Fibroblast of the conjunctiva (primary cell): ENCODE data around the gene B4GALT3.

Experiments
- DNase-seq: peaks from one replicate; pipeline ENCODE4 v3.0.0-alpha.2; 2010; ENCODE audit warnings: low read depth

B4GALT3 gene

DNA sequence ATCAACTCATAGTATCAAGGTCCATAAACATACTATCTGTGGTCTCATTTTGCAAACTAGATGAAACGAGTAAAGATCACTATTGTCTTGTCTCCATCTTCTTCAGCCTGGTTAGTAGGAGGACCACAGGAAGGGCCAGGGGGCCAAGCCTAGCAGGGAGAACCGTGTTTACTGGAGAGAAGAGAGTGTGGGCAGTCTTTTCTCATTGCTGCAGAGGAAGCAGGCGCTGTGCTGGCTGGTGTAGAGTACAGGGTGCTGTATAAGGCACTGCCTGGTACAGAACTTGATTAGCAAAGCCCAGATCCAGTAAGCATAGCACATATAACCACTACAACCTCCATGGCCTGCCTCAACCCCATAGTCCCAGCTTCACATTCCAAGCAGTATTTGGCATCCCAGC is 10.0 kb upstream of the B4GALT3 start:
- DNase-seq: no peak

DNA sequence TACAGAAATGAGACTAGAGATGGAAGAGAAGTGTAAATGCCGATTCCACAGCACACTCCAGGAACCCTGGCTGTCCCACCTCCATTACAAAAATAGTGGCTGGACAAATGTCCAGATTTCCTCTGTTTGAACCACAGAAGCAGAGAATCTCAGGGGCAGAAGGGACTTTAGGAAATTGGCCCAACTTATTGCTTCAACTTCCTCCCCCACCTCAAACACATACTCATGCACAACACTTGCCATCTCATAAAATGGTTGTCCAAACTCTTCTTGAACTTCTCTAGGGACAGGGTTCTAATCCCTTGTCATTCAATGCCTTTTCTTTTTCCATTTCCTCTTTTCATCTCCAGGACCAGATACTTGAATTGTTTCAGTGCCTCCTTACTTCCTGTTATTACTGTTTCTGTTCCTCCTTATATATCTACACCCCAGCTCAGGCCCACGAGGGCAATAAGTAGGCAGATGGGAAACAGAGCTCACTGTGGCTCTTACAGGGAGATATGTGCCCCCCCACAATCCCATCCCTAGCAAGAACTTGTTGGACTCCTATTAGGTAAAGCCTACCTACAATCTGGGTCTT is 8.5 kb upstream of the B4GALT3 start:
- no peak for DNase-seq

DNA sequence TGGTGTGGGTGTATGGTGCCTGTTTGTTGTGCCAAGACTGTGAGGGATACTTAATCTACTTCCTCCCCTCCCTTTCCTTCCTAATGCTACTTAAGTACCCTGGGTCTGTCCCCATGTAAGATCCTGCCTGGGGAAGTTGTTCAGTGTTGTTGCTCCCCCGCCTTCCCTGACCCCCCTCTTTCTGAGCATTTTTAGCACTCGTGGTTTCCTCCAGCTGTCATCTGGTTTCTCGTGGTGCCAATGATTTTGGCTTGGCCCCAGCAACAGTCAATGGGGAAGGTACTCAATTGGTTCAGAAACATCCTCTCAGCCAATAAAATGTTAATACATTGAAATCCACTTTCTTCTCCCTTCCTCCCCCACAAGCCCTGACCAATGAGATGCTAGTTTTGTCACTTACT is 8.0 kb upstream of the B4GALT3 start:
- no peak for DNase-seq

DNA sequence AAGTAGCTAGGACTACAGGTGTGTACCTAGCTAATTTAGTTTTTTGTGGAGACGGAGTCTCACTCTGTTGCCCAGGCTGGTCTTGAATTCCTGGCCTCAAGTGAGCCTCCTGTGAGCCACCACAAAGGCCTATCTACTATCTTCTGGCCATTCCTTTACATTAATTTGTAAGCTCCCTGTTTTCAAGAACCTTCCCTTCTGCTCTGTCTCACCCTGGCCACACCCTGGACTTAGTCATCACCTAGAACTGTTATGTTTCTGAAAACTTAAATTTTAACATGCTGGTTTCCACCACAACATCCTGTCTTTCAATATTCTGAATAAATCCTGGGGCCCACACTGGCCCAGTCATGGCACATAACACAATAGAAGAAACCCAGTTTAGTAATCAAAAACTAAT is 4.9 kb upstream of the B4GALT3 start:
- no peak for DNase-seq

DNA sequence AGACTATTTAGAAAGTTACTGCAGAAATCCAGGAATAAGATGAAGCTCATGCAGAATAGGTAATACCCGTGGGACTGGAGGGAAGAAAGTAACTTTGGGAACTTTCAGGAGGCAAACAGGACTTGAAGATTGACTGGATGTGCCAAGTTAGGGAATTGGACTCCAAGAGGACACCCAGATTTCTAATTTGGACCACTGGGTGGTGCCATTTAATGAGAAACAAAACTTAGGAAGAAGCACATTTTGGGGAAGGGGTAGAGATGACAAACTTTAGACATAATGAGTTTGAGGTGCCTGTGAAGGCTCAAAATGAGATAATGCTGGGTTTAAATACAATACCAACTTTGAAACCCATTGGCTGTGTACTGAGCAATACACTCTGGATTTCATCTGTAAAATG is 3.3 kb upstream of the B4GALT3 start:
- no peak for DNase-seq

DNA sequence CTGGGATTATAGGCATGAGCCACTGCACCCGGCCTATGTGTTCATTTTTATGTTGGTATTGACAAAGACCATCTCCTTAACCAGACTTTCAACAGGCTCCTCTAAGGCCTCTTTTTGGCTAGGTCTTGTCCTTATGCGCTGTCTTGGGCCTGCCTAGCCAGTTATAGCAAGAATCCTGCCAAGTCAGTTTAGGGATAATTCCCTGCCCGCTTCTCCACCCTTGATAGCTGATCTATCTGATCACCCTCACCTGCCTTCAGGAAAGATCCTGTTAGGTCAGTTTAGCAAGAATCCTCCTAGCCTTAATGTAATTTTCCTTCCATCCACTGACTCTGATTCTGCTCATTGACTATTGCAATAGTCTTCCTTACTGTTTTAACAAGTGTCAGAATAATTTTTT is 2.4 kb upstream of the B4GALT3 start:
- DNase-seq: no peak

DNA sequence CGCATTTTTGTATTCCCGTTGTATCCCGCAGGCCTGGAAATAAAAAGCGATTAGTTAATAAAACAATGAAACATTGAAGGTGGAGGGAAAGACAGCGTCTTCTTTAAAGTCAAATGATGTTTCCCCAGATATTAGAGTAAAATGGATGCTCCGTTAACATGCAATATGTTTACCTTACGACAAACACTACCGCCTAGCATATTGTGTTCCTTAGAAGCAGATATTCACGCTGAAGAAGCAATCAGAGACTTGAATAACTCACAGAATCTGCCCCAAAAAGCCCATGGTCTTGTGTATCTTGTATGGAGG is 583 bp upstream of the B4GALT3 start:
- no peak for DNase-seq

DNA sequence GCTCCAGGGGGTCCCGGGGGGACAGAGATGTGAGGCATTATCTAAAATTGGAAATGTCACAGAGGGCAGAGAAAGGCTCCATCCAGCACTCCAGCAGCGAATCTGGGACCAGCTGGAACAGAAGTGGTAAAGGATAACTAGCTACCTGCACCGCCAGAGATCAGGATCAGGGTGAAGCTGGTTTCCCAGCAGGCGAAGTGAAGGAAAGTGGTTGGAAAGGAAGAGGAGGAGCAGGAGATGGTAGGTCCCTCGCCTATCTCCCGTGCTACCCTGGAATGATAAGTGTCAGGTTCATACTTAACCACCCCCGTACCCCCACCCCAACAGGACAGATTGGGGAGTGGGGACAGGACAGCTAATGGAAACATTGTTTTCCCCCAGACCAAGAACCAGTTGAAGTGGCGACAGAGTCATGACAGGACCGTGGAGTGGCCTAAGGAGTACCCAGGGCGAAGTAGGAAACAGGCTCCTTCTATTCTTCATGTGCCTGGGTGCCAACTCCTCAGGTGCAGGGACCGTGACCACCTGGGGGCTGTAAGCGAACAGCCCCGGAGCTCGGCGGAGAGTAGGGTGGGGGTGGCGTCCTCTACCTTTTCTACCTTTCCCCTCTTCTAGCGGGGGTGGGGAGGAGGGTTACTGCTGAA is 717 bp downstream of the B4GALT3 start:
- DNase-seq: no peak

DNA sequence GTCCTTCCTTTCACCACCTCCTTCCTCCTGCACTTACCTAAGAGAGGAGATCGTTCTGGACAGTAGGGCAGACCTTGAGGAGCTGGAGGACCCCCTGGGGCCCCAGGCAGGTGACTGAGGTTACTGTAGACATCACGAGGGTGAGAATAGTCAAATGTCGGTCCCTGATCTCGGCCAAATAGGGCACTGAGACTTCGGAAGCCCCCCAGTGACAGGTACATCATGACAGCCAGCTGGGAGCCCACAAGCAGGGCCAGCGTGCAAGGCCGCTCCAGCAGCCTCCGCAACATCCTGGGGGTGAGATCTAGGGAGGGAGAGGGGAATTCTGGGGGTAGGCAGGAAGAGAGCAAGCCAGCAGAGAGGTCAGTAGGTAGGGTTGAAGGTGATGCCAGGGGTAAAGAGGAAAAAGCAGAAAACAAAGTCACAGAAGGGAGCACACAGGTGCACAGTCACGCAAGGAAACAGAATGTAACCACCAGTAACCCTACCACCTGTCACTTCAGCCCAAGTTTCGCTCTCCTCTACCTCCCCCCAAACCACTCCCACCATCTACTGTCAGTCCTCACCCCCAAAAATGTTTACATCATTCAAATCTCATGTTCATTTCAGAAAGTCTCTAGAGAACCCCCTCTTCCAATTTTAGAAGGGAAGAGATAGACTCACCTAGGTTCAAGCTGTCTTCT is 1.4 kb downstream of the B4GALT3 start:
- no peak for DNase-seq

DNA sequence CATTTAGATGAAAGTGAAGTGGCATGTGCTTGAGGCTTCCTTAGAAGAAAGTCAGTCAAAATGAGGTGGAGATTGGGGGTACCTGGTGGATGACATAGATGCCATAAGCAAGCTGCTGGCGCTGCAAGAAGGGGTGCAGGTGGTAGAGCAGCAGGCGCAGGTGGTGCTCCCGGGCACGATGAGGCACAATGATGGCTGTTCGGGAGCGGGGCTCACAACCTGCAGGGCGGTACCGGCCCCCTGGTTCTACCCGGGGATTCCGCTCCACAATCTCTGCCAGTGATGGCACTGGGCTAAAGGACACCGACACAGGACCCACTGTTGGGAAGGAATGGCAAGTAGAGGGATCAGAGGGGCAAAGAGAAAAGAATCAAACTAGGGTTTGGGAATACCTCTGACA is 2.4 kb downstream of the B4GALT3 start:
- DNase-seq: no peak

DNA sequence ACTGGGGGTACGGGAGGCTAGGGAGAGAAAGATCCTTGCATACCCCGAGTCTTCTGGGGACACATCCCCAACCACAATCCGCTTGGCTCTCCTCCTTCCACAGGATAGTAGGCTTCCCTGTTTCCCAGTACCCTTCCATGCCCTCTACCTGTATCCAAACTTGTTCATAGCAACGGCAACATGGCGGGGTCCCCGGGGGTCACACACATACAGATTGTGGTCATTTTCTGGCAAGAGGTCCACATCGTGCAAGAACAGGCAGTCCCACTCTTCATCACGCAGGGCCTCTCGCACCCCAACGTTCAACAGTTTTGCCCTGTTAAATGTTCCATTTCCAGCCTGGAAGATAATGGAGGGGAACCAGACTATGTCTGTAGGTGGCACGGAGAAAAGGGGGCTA is 3.6 kb downstream of the B4GALT3 start:
- DNase-seq: no peak

DNA sequence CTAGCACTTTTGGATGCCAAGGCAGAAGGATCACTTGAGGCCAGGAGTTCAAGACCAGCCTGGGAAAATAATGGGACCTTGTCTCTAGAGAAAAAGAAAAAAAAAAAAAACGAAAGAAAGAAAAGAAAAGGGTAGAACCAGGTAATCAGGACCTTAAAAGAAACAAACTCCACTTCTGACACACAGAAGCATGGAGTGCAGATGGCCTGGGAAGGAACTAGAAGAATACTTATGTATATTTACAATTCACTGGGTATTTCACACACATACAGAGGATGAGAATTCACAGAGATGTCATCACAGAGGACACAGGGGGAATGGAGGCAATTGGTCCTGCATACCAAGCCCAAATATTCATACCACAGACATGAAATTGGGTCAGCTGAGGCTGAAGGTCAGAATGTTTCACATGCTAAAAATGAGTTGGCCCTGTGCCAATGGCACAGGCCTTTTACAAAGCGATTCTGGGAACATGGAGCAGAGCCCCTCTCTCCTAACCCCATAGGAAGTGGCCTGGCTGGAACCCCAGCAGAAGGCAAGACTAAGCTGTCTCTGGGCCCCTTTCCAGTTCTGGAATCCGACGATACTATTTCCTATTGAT is 4.4 kb downstream of the B4GALT3 start:
- peak; percentile 79 for DNase-seq

DNA sequence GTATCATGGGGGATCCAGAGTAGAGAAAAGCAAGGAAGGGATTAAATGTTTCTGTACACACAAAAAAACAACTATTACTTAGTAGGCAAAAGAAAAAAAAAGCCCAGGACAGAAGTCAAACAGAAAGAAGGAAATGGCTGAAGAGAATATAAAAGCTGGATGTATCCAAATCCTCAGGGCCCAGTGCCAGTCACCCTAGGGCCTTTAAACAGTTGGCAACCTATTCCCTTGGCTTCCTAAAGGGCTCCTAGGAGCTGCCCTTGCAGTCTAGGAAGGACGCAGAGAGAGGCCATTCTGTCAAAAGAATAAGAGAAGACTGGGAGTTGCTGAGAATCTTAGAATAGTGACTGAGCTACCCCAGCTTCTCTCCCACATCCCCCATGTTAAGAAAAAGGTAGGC is 5.0 kb downstream of the B4GALT3 start:
- no peak for DNase-seq

DNA sequence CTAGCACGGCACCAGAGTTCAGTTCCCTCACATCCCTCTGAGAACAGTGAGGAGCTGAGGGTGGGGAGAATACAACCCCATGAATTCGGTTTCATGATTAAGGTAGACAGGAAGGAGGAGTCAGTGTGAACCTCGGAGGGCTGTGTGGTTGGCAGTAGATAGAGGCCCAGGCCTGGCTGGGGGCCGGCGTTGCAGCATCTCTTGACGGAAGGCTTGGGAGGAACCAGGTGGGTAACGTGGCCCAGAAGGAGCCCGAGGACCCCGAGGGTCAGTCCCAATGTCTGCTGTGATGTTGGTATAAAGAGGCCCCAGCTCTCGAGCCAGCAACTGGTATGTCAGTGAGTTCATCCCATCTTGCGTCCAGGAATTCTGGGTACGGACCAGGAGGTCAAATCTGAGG is 5.6 kb downstream of the B4GALT3 start:
- DNase-seq: no peak

DNA sequence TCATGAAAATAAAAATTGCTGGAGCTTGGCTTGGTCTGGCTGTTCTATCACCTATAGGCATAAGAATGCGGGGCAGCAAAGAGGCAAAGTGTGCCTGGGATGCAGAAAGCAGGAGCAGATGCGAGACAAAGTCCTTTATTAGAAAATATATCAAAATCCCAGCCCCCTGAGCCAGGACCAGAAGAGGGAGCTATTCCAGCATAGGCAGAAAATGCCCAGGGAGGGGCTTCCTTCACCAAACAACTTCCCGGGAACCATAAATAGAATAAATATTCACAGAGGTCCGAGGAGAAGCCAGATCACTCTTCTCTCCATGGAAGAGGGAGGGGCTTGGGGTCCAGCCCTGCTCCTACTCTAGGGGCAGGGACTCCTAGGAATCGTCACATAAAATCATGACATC is 6.1 kb downstream of the B4GALT3 start:
- no peak for DNase-seq

DNA sequence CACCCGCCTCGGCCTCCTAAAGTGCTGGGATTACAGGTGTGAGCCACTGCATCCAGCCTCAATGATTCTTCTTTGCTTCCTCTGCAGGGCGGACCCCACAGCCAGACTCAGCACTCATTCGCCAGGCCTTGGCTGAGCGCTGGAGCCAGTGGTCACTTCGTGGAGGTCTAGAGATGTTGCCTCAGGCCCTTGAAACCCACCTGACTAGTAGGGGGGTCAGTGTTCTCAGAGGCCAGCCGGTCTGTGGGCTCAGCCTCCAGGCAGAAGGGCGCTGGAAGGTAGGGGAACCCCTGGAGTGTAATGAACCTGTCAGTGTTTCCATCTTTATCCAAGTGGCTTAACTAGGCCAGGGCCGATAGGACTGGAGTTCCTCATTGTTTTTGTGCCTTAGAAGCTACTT is 8.4 kb downstream of the B4GALT3 start:
- no peak for DNase-seq

DNA sequence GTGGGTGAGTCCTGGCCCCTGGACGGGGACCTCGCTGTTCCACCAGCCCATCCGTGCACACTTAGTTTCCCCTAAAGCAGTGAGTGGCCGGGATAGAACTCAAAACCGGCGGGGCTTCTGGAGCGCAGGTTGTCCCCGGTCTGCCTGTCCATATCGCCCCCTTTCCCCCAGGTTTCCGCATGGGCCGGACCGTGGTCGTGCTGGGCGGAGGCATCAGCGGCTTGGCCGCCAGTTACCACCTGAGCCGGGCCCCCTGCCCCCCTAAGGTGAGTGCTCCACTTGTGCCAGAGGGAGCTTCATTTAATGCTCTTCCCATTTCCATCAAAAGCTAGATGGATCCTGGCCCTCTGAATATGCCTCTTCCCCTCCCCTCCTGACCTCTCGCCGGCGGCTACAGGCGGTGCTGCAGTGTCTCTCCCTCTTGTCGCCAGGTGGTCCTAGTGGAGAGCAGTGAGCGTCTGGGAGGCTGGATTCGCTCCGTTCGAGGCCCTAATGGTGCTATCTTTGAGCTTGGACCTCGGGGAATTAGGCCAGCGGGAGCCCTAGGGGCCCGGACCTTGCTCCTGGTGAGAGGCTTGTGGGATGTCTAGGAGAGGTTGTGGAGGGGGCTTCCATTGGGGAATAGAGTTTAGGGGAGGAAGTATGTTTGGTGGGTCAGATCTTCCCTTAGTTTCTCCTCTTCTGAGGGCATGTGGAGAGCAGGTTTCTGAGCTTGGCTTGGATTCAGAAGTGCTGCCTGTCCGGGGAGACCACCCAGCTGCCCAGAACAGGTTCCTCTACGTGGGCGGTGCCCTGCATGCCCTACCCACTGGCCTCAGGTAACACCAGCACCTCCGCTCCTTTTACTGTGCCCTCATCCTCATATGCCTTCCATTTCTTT is 10.4 kb downstream of the B4GALT3 start:
- DNase-seq: no peak

DNA sequence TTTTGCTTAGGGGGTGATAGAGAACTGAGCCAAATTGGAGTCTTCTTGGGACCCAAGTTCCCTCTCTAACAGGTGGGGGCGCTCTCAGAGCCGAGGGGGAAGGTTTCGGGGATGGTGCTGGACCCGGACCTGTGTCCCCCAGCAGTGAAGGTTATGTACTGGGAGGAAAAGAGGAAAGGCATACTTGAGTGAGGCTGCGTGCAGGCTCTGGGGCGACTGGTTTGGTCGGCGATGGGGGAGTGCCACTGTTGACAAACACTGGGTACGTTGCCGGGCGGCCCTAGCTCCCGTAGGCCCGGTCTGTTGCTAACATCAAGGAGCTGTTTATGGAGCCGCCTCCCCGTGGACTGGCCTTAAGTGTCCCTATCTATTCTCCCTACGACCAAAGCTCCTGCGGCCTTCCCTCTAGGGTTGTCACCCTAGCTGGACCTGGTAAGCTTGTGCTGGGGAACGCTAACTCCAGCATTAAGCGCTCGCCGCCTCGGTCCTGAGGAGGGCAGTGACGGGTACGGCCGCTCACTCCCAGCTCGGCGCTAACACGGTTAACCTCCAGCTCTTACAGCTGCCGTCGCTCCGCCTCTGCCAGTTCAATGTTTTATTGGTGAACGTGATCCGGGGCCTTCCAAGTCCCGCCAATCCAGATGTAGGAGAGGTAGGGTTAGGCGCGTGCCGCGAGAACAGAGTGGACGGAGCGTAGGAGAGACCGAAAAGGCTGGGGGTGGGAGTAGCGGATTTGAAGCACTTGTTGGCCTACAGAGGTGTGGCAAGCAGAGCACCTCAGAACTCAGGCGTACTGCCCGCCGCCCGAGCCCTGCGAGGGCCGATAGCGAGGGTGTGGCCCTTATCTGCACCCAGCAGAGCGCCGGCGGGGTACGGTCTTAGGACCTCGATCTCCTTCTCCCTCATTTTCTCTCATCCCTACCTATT is 11.3 kb downstream of the B4GALT3 start, which contains the start of gene PPOX:
Gene PPOX, plus strand, starts transcription at position 685 of the 927 bp plus-strand sequence. CDS start 422 bp downstream, outside the sequence.
- peak; percentile 97 for DNase-seq

DNA sequence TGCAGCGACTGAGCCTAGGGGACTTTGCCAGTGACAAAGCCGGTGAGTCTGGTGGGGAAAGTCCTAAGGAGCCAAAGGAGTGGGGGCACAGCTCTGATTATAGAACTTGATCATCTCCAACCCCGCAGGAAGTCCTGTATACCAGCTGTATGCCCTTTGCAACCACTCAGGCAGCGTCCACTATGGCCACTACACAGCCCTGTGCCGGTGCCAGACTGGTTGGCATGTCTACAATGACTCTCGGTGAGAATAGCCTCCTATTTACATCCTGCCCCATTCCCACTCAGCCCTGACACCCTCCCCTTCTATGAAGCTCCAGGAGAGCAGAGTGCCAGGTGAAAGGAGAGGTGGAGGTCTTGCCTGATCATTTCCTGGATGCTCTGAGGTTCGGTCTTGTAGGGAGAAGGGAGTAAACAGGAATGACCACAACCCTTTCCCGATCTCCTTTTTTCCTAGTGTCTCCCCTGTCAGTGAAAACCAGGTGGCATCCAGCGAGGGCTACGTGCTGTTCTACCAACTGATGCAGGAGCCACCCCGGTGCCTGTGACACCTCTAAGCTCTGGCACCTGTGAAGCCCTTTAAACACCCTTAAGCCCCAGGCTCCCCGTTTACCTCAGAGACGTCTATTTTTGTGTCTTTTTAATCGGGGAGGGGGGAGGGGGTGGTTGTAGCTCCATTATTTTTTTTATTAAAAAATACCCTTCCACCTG is 12.3 kb downstream of the B4GALT3 start:
- DNase-seq: no peak

DNA sequence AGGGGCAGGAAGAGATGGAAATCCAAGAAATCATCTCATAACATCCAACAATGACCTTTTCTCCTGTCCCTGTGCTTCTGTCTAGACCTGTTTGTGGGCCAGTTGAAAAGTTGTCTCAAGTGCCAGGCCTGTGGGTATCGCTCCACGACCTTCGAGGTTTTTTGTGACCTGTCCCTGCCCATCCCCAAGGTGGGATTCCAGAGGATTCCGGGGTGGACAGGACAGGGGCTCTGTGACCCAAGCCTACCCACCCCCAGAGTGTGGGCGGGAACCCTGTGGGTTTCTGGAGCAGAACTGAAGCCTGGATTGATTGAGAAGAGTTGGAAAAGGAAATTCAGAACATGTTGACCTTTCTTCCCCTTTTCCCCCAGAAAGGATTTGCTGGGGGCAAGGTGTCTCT is 13.5 kb downstream of the B4GALT3 start:
- no peak for DNase-seq

DNA sequence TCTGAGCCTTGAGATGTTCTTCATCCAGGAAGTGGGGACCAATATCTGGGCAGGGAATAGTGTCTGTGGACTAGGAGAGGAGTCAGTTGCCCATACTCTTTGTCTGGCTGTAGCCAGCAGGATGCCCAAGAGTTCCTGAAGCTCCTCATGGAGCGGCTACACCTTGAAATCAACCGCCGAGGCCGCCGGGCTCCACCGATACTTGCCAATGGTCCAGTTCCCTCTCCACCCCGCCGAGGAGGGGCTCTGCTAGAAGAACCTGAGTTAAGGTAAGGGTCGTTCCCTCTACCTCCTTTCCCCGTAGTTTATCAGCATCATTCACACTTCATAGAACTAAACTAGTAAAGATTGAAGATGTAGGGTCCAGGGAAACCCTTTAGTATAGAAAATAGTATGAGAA is 14.5 kb downstream of the B4GALT3 start:
- DNase-seq: no peak
